ENCODE data around the gene ZNF184. TPM values are rescaled to one million over a fixed set of nuclear protein-coding genes. Genes with fewer than 3 reads are reported as not detected.

Gene ZNF184
- total and polyA plus RNA-seq, 10 of the 15 experiments (the other 5 are each of a cell fraction or from before 2014, with no cell fraction given): 4.1 to 15.1 (median 8.3) TPM

DNA sequence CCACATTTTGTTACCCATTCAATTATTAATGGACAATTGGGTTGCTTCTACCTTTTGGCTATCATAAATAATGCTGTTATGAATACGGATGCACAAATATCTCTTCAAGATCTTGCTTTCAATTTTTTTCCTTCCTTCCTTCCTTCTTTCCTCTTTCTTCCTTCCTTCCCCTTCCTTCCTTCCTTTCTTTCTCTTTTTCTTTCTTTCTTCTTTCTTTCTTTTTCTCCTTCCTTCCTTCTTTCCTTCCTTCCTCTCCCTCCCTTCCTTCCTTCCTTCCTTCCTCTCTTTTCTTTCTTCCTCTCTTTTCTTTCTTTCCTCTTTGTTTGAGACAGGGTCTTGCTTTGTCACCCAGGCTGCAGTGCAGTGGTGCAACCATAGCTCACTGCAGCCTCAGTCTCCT lies 39.2 kb downstream of the ZNF184 start:
- no peaks in the 10 kb centered on the region for H3K79me2 ChIP-seq (ENCODE audit: control insufficient read depth, insufficient read depth, low read length)
- no peak overlapping the region for H3K4me2 ChIP-seq (ENCODE audit: control insufficient read depth, insufficient read depth)
- FAIRE-seq: no peak
- ChIA-PET SMC1A (ENCODE audit: uncharacterized antibody, unreplicated experiment) (interaction anchor here (1.1 kb wide), 1 partner anchor 10 kb away, joined by 3 read pairs; no protein-coding TSS in a partner anchor), CTCF (interaction anchor here (0.6 kb wide), 1 partner anchor 100 kb away, joined by 3 read pairs; no protein-coding TSS in a partner anchor), RAD21 (ENCODE audit: unreplicated experiment) (no interaction called here), POLR2A (no interaction called here)
- intact Hi-C loops (cut with micrococcal nuclease; ENCODE audit: unreplicated experiment) (no loop called here), in situ Hi-C loops (cut with MboI) (no loop called here)
- no peak overlapping the region for H3K4me3 ChIP-seq
- no TSS peak for BruUV-seq (replicated peaks)
- no peak for DNase-seq (ENCODE audit: low read depth, low spot score)
- ATAC-seq: no peak
- no peak overlapping the region for H3K9ac ChIP-seq (ENCODE audit: control insufficient read depth, insufficient read depth, low read length)
- H3K27me3 ChIP-seq (replicated peaks in 1 of 2; ENCODE audit: control insufficient read depth in 2 of 2, insufficient read depth in 2 of 2, low read length in 1 of 2): no peaks in the 10 kb centered on the region
- TF ChIP-seq STAT3 (IDR thresholded peaks at IDR 0.05; ENCODE audit: low read depth, low read length): no peak
- no peak for TF ChIP-seq PAX5 (IDR thresholded peaks at IDR 0.05; ENCODE audit: borderline replicate concordance, low read depth, low read length)
- TF ChIP-seq TARDBP (IDR thresholded peaks at IDR 0.05; ENCODE audit: borderline replicate concordance): no peak
- TF ChIP-seq, protein P1, sequence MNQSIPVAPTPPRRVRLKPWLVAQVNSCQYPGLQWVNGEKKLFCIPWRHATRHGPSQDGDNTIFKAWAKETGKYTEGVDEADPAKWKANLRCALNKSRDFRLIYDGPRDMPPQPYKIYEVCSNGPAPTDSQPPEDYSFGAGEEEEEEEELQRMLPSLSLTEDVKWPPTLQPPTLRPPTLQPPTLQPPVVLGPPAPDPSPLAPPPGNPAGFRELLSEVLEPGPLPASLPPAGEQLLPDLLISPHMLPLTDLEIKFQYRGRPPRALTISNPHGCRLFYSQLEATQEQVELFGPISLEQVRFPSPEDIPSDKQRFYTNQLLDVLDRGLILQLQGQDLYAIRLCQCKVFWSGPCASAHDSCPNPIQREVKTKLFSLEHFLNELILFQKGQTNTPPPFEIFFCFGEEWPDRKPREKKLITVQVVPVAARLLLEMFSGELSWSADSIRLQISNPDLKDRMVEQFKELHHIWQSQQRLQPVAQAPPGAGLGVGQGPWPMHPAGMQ (IDR thresholded peaks at IDR 0.05; ENCODE audit: borderline replicate concordance): no peak
- no peak for TF ChIP-seq CREB1 (IDR thresholded peaks at IDR 0.05; ENCODE audit: low read depth)
- no peak for TF ChIP-seq SP1 (IDR thresholded peaks at IDR 0.05; ENCODE audit: low read depth, low read length)
- no peak for TF ChIP-seq EP300 (IDR thresholded peaks at IDR 0.05; ENCODE audit: borderline replicate concordance in 1 of 2, control insufficient read depth in 1 of 2, low read depth in 2 of 2, low read length in 2 of 2)
- TF ChIP-seq, protein P2, sequence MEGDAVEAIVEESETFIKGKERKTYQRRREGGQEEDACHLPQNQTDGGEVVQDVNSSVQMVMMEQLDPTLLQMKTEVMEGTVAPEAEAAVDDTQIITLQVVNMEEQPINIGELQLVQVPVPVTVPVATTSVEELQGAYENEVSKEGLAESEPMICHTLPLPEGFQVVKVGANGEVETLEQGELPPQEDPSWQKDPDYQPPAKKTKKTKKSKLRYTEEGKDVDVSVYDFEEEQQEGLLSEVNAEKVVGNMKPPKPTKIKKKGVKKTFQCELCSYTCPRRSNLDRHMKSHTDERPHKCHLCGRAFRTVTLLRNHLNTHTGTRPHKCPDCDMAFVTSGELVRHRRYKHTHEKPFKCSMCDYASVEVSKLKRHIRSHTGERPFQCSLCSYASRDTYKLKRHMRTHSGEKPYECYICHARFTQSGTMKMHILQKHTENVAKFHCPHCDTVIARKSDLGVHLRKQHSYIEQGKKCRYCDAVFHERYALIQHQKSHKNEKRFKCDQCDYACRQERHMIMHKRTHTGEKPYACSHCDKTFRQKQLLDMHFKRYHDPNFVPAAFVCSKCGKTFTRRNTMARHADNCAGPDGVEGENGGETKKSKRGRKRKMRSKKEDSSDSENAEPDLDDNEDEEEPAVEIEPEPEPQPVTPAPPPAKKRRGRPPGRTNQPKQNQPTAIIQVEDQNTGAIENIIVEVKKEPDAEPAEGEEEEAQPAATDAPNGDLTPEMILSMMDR (IDR thresholded peaks at IDR 0.05 in 2 of 3, conservative IDR thresholded peaks at IDR 0.05 in 1 of 3; ENCODE audit: control insufficient read depth in 2 of 3, extremely low read depth in 1 of 3, insufficient read depth in 1 of 3, low read depth in 3 of 3, low read length in 3 of 3): no peak
- TF ChIP-seq CUX1 (IDR thresholded peaks at IDR 0.05; ENCODE audit: insufficient replicate concordance, low read depth, low read length): no peak
- no peak for TF ChIP-seq NR2F1 (conservative IDR thresholded peaks at IDR 0.05)
- no peak for TF ChIP-seq MYC (IDR thresholded peaks at IDR 0.05; ENCODE audit: insufficient read depth, insufficient read length, insufficient replicate concordance, low read length, severe bottlenecking)
- no peak for TF ChIP-seq POLR2AphosphoS2 (IDR thresholded peaks at IDR 0.05; ENCODE audit: low read depth, low read length)
- no peak for TF ChIP-seq BRCA1 (IDR thresholded peaks at IDR 0.05; ENCODE audit: low read depth, low read length)
- TF ChIP-seq, protein P3, sequence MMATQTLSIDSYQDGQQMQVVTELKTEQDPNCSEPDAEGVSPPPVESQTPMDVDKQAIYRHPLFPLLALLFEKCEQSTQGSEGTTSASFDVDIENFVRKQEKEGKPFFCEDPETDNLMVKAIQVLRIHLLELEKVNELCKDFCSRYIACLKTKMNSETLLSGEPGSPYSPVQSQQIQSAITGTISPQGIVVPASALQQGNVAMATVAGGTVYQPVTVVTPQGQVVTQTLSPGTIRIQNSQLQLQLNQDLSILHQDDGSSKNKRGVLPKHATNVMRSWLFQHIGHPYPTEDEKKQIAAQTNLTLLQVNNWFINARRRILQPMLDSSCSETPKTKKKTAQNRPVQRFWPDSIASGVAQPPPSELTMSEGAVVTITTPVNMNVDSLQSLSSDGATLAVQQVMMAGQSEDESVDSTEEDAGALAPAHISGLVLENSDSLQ (IDR thresholded peaks at IDR 0.05): no peak
- no peak for TF ChIP-seq SRF (IDR thresholded peaks at IDR 0.05; ENCODE audit: low read depth in 2 of 2, low read length in 2 of 2)
- no peak overlapping the region for H3K27ac ChIP-seq (ENCODE audit: control insufficient read depth, insufficient read depth)
- H3K36me3 ChIP-seq (ENCODE audit: control insufficient read depth in 2 of 2, insufficient read depth in 2 of 2, low read length in 1 of 2): no peaks in the 10 kb centered on the region
- H3K4me1 ChIP-seq (ENCODE audit: control insufficient read depth, insufficient read depth, low read length): no peaks in the 10 kb centered on the region
- H3K9me3 ChIP-seq (replicated peaks; ENCODE audit: control insufficient read depth, insufficient read depth, low read length): no peaks in the 10 kb centered on the region; the same call in 1 of the 3 replicates
- WGBS (ENCODE audit: insufficient coverage, insufficient replicate concordance, low lambda C conversion rate, missing lambda C conversion rate): 36% methylated on average over 1 of the region's 1 CpG
- H4K20me1 ChIP-seq (ENCODE audit: control insufficient read depth, insufficient read depth): no peaks in the 10 kb centered on the region
- H2AFZ ChIP-seq (ENCODE audit: control insufficient read depth, low read depth, low read length): no peak overlapping the region

Data from GM12878 (cell line).